ENCODE results near the gene GPAM. TPM values are rescaled to one million over a fixed set of nuclear protein-coding genes. Genes with fewer than 3 reads are reported as not detected.
A peak's percentile ranks its signal among the peaks of the same experiment; 100 is the strongest.

Gene GPAM
- total RNA-seq, 1 donor from 2014 or later = 10.8 TPM

DNA sequence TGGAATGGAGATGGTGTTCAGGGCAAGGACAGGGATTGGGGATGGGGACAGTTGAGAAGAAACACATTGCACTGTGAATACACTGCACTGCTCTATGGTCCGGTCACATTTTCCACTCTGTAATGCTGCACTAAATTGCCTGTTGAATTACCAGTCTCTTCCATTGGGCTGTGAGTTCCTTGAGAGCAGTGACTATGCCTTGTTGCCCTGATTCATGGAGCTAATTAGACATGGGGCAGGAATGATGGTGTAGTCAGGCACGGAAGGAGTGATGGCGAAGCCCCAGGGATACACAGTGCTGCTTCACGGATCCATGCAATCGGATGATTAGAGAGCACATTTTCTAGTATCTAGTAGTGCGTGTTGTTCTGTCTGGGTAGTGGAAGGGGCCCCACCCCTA is 25.4 kb upstream of the GPAM start:
- Mint-ChIP-seq H3K4me3 (ENCODE audit: unreplicated experiment) (no peak overlapping the region), H3K4me1 (ENCODE audit: low read depth) (peaks cover 15% of the 10 kb centered on the region), H3K27me3 (ENCODE audit: low read depth) (no peaks in the 10 kb centered on the region), H3K27ac (ENCODE audit: unreplicated experiment) (no peak overlapping the region), H3K36me3 (ENCODE audit: low read depth) (no peaks in the 10 kb centered on the region), H3K9me3 (ENCODE audit: low read depth) (no peaks in the 10 kb centered on the region)
- no peak for DNase-seq (ENCODE audit: low spot score)
- TF ChIP-seq, protein P1, sequence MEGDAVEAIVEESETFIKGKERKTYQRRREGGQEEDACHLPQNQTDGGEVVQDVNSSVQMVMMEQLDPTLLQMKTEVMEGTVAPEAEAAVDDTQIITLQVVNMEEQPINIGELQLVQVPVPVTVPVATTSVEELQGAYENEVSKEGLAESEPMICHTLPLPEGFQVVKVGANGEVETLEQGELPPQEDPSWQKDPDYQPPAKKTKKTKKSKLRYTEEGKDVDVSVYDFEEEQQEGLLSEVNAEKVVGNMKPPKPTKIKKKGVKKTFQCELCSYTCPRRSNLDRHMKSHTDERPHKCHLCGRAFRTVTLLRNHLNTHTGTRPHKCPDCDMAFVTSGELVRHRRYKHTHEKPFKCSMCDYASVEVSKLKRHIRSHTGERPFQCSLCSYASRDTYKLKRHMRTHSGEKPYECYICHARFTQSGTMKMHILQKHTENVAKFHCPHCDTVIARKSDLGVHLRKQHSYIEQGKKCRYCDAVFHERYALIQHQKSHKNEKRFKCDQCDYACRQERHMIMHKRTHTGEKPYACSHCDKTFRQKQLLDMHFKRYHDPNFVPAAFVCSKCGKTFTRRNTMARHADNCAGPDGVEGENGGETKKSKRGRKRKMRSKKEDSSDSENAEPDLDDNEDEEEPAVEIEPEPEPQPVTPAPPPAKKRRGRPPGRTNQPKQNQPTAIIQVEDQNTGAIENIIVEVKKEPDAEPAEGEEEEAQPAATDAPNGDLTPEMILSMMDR (IDR thresholded peaks at IDR 0.05) = no peak

DNA sequence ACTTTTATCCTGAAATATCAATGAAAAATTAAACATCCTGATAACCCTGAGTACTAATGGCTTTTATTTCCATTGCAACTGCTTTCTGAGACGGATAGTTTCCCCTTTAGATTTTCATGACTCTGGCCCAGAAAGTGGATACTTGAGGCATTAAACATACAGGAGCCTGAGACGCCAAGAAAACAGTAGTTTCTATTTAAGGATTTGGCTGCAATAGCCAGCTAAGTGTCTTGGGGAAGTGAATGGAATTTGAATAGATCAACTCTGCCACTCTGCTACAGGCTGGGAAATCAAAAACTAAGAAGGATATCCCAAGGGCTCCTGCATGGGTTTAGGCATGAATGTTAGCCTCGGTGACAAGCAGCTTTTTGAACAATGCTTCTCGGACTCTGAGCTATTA is 24.7 kb upstream of the GPAM start:
- Mint-ChIP-seq H3K4me3 (ENCODE audit: unreplicated experiment) (no peak overlapping the region), H3K36me3 (ENCODE audit: low read depth) (no peaks in the 10 kb centered on the region), H3K9me3 (ENCODE audit: low read depth) (no peaks in the 10 kb centered on the region), H3K4me1 (ENCODE audit: low read depth) (peaks cover 15% of the 10 kb centered on the region), H3K27ac (ENCODE audit: unreplicated experiment) (peak overlapping the region; percentile 37), H3K27me3 (ENCODE audit: low read depth) (no peaks in the 10 kb centered on the region)
- TF ChIP-seq, protein P1 (IDR thresholded peaks at IDR 0.05) = no peak
- no peak for DNase-seq (ENCODE audit: low spot score)

DNA sequence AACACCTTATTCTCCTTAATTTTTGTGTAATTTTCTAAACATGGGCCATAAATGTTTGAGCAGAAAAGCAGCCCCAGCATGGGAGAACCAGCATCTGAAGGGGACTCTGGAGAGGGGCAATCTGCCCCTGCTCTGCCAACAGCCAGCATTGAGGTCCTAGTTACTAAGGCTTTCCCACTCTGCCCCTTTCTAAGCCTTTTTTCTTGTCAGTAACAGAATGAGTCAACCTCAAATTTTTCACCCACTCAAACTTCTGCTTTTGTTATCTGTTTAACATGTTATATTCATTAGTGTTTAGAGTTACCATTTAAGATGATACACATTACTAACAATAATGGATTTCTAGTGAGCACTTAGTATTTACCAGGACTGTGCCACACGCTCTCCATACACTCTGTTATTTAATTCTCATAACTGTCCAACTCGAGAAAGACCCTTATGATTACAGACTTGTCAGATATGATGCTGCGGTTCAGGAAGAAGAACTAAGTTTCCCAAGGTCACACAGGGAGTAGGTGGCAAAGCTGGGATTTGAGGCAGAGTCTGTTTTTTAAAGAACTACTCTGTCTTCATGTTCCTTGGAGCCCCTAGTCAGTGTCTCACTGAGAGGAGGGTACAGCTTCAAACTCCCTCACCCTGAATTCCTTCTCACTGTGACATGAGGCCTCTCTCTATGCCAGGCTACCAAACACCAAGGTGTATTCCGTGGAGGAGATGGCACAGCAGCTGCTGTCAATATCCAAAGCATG is 19.9 kb upstream of the GPAM start:
- TF ChIP-seq, protein P1 (IDR thresholded peaks at IDR 0.05) = no peak
- H3K4me1 Mint-ChIP-seq (ENCODE audit: low read depth) = peaks cover 10% of the 10 kb centered on the region
- no peaks in the 10 kb centered on the region for H3K9me3 Mint-ChIP-seq (ENCODE audit: low read depth)
- H3K4me3 Mint-ChIP-seq (ENCODE audit: unreplicated experiment) = no peak overlapping the region
- peaks cover 5% of the 10 kb centered on the region for H3K27me3 Mint-ChIP-seq (ENCODE audit: low read depth)
- H3K36me3 Mint-ChIP-seq (ENCODE audit: low read depth) = peaks cover 2% of the 10 kb centered on the region
- no peak for DNase-seq (ENCODE audit: low spot score)
- H3K27ac Mint-ChIP-seq (ENCODE audit: unreplicated experiment) = no peak overlapping the region

DNA sequence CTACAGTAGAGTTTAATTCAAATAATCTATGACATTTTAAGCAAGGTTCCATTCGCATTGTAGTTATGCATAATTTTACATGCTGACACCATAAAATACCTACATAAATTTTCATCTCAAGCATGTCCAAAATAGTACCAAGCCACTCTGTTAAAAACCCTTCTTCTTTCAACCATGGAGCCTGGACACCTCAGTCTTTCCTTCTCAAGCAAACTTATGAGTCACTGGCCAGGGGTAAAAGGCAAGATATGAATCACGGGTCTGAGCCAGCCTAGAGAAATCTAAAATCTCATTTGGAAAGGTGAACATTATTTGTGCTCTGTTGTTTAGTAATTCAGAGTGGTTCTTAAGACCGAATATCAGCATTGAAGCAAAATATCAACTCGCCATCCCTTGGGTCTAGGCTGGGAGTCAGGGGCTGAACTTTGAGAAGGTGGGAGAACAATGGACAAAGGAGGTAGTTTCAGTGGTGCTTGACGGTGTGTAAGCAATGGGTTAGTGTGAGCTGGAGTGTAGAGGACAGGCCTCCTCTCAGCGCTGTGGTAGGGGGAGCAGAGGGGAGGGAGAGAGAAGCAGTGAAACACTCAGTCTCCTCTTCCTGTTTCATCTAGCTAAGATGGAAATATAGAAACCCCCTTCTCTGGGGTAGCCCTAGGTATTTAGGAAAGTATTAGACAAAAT is 19.1 kb upstream of the GPAM start:
- Mint-ChIP-seq H3K9me3 (ENCODE audit: low read depth) (no peaks in the 10 kb centered on the region), H3K4me3 (ENCODE audit: unreplicated experiment) (no peak overlapping the region), H3K36me3 (ENCODE audit: low read depth) (peaks cover 2% of the 10 kb centered on the region), H3K27me3 (ENCODE audit: low read depth) (peaks cover 5% of the 10 kb centered on the region), H3K4me1 (ENCODE audit: low read depth) (peaks cover 2% of the 10 kb centered on the region), H3K27ac (ENCODE audit: unreplicated experiment) (no peak overlapping the region)
- no peak for DNase-seq (ENCODE audit: low spot score)
- TF ChIP-seq, protein P1 (IDR thresholded peaks at IDR 0.05) = no peak

DNA sequence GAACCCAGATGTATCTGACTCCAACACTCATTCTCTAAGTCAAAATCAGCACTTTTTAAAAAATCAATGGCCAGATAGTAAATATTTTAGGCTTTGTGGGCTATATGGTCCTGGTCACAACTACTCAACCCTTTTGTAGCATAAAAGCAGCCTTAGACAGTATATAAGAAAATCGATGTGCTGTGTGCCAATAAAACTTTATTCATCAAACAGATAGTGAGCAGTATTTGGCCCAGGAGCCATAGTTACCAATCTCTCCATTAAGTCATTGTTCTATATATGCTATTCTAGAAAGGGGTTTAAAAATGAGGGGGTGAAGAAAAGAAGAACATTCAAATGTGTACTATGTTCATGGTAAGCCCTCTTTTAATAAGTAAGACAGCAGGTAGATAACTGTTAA is 18.5 kb upstream of the GPAM start:
- Mint-ChIP-seq H3K9me3 (ENCODE audit: low read depth) (no peaks in the 10 kb centered on the region), H3K27ac (ENCODE audit: unreplicated experiment) (no peak overlapping the region), H3K4me1 (ENCODE audit: low read depth) (peaks cover 2% of the 10 kb centered on the region), H3K36me3 (ENCODE audit: low read depth) (peaks cover 2% of the 10 kb centered on the region), H3K4me3 (ENCODE audit: unreplicated experiment) (no peak overlapping the region), H3K27me3 (ENCODE audit: low read depth) (peaks cover 5% of the 10 kb centered on the region)
- DNase-seq (ENCODE audit: low spot score) = no peak
- TF ChIP-seq, protein P1 (IDR thresholded peaks at IDR 0.05) = no peak
